GM20000 (cell line): ENCODE measurements around the gene ASB12.

Experiments
- DNase-seq: peaks from one replicate; pipeline ENCODE4 v3.0.0; 2012; ENCODE audit warnings: low spot score
- TF ChIP-seq, protein P1 (sequence below): IDR thresholded peaks from 2 replicates; pipeline ENCODE4 v1.5.1; 2012; ENCODE audit warnings: mild to moderate bottlenecking, control low read depth; ENCODE audit errors: extremely low read depth, missing control alignments

The ASB12 gene

GRCh38 chrX:64184396-64184795, 46.0 kb downstream of the ASB12 start:
- TF ChIP-seq, protein P1, sequence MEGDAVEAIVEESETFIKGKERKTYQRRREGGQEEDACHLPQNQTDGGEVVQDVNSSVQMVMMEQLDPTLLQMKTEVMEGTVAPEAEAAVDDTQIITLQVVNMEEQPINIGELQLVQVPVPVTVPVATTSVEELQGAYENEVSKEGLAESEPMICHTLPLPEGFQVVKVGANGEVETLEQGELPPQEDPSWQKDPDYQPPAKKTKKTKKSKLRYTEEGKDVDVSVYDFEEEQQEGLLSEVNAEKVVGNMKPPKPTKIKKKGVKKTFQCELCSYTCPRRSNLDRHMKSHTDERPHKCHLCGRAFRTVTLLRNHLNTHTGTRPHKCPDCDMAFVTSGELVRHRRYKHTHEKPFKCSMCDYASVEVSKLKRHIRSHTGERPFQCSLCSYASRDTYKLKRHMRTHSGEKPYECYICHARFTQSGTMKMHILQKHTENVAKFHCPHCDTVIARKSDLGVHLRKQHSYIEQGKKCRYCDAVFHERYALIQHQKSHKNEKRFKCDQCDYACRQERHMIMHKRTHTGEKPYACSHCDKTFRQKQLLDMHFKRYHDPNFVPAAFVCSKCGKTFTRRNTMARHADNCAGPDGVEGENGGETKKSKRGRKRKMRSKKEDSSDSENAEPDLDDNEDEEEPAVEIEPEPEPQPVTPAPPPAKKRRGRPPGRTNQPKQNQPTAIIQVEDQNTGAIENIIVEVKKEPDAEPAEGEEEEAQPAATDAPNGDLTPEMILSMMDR = no peak

DNA sequence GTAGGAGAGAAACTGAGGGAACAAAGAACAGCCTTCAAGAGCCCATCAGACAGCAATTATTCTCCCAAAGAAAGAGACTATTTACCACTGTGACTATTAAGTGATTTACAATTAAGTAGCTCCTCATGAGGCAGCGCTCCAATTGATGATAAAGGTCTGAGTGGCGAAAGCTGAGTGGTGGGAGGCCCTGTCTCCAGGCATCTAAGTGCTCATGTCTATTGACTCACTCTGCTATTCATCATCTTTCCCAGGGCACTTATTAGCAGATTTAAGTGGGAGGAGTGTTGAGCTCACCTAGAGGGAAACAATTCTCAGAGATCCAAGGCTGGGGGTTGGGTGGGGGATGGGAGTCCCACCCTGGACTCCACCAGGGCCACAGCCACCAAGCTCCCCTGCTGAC, 48.2 kb downstream of the ASB12 start:
- DNase-seq = no peak
- TF ChIP-seq, protein P1 = no peak

More at GRCh38 chrX:64184396-64184795, 46.0 kb downstream of the ASB12 start:
- no peak for DNase-seq

- TF ChIP-seq, protein P1 = no peak
- no peak for DNase-seq
Measured at GRCh38 chrX:64176876-64177275, 53.5 kb downstream of the ASB12 start.
